Bone marrow (tissue), 2 donors: ENCODE results near the gene GNAQ.
A peak's percentile ranks its signal among the peaks of the same experiment; 100 is the strongest.

ENCODE experiments used
- DNase-seq, 2 donors: peaks; one replicate each; lab custom pipeline; 2025; lab: John Stamatoyannopoulos, UW

The GNAQ gene

DNA sequence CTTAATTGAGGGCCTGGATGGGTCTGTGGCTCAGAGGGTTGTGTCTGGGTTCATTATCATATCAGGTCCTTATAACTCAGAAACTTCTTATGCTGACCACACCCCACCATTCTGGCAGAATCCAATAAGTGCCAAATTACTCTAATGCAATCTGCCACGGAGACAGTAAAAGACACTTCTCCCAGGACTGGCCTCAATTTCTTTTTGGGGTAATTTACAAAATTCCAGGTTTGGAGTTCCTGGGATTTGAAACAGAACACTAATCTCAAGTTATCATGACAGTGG is 187.8 kb downstream of the GNAQ start:
- DNase-seq: no peak

DNA sequence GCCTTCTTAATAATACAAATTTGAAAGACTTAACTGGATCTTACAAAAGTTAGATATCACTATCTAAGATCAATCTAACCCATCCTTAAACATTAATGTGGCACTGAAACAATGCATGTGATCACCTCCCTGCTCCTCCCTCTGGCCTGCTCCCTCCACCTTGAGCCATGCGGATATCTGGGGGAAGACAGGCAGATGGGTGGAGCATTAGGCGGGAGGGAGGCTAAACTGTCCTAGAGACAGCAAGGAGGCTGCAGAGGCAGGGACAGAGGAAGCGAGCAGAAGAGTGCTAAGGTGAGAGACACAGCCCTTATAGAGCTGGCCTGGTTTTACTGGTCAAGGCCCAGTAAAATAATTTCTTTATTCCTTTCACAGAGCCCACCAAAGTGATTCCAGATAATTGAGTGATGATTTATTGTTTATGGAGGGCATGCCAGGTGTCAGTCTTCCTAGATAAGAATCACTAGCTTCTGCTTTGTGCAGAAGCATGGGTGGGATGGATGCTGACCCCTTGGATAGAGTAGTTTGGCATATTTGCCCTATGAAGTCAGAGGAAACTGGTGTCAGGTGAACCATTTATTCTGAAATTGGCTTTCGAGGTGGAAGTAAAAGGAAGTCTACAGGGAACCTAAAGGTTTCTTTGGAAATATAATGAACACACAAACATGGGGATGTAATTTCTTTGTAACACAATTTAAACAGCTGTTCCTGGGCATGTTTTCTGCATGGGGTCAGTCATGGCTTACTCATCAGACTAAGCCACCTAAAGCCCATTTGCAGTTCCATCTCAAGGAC is 188.3 kb downstream of the GNAQ start:
- DNase-seq: no peak

DNA sequence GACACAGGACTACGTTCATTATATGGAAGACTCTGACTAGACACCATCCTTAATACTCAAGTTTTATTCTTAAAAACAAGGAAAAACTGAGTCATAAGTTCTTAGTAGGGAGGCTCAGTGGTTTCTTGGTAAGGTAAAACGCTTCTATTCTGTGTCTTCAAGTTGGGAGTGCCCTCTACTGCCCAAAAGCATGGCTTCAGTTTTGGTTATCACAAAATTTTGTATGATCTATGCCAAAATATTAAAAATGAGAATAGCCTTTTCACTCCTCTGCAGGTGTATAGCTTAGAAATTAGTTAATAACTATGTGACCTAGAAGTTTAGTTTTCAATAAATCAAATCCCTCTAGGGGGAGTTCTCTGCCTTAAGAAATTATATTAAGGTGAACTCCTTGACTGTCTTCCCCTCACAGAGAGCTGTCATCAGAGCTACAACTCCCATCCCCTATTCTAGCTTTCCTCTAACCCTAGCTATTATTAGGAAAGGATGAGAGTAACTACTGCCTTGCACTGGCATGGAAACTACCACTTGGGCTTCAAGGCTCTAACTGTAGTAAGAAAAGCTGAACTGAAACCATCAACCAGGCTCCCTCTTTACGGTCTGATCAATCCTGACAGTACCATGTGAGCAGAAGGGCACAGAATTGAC is 189.7 kb downstream of the GNAQ start:
- no peak for DNase-seq

DNA sequence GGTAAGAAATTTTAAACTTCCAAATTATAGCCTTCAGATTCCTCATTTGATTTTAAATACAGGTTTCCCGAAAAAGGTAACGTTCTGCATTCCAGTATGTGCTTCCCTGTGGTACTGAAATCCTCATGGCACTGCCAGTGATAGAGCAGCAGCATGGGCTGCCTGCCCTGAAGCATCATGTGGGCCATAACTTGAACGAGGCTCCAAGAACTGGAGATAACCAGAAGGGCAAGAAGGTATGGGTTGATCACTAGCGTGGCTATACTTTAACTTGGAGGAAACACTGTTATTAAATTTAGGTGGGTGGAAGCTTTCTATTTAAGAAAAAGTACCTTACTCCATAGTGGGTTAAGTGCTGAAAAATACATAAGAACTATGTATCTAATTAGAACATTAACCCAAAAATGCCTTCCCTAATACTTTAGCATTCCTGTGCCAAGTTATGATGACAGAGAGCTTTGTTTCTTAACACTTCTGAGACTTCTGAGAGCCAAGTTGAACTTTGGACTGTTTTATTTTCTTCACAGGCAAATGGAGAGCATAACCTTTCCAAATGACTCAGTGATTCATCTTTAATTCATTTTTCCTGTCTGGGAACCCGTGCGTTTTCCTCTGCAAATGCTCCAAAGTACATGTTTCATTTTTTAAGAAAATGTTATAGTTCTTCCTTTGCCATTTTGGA is 192.0 kb downstream of the GNAQ start:
- no peak for DNase-seq

DNA sequence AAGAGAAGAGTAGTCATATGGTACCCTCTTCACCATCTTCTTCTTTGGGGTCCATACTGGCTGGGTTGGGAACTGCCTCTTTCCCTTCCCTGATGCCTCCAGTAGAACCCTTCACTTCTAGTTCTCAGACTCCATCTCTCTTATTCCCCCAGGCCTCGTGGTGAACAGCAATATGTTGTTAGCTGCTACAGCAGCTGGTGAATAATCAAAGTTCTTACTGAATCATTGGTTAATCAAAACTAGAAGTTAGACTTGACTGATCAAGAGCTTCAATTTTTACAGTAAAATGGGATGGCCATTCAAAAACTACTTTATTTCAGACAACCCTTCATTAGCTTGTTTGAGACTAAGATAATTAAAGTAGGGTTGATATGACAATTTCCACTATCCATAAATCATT is 192.6 kb downstream of the GNAQ start:
- DNase-seq: no peak

DNA sequence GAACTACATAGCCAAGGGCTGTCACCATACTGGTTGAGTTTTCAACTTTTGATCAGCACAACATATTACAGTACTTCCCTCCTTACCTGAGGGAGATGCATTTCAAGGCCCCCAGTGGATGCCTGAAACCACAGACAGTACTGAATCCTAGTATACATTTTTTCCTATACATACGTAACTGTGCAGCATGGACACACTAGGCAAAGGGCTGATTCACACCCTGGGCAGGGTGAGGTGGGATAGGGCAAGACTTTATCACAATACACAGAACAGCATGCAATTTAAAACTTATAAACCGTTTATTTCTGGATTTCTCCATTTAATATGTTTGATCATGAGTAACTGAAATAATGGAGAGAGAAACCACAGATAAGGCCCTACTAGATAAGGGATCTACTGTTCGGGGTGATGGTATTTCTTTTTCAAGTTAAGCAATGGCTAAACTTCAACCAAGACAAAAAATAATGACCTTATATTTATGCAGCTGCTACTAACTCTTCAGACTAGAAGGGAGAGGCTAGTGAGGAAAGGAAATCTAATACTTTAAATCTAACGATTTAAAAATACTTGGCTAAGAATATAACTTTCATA is 196.6 kb downstream of the GNAQ start:
- DNase-seq: no peak

DNA sequence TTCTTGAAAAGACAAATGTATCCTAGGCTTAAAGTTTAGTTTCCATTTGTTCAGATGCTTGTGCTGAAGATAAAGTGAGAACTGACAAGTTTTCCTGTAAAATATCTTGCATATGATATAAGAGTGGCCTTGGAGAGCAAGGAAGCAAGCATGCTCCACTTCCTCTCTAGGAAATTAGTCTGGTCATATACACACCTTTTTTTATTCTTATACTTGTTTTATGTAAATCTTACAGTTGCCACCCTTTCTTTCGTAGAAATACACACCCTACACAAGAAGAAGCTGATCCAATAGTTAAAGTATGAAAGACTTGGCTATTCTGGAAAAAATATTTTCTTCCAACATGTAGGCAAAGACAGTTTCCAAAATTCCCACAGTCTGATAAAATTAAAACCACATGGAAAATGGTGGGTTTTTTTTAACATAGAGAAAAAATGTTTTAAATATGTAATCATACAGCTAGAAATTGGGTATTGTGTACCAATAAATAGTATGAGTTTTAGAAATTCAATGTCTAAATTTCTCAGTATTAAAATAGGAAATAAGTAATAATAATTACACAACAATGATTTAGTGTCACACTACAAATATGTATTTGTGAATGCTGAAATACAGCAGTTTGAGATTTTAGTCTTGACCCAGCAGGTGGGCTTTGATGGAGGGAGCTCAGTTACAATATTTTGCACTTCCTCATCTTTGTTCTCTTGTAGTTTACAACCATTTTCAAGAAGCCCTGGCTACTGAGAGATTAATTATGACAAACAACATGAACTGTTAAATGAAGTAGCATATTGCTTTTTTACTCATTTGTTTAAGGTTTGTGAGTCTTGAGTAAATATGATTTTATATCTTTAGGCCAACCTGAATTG is 197.8 kb downstream of the GNAQ start:
- DNase-seq: no peak

DNA sequence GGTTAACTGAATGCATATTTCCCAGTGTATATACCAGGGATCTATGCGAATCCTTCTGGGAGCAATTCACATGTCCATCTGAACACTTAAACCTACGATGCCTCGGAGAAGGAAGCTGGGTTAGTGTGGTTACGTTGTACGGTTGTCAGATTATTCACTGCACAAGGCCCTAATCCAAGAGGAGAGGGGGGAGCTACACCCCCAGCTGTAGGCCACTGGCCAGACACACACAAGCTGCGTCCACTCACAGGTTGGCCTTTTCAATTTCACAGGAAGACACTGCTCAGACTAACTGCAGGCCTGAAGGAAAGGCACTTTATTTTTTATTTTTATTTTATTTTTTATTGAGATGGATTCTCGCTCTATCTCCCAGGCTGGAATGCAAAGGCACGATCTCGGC is 199.0 kb downstream of the GNAQ start:
- no peak for DNase-seq

DNA sequence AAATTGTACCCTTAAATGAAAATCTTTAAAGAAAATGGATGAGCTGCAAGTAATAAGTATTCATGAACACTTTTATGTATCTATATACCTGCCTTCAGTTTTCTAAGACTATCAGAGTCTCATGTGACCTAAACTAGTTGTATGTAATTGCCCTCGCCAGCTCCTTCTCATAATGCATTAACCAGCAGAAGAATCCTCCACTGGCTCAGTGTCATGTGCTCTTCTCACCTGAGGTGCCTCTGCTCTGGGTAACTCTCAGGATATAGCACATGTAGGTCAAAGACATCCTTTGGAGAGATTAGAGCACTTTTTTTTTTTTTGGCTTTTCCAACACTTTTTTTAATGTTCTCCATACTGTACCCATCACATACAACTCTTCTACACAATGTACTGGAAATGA is 199.8 kb downstream of the GNAQ start:
- no peak for DNase-seq

DNA sequence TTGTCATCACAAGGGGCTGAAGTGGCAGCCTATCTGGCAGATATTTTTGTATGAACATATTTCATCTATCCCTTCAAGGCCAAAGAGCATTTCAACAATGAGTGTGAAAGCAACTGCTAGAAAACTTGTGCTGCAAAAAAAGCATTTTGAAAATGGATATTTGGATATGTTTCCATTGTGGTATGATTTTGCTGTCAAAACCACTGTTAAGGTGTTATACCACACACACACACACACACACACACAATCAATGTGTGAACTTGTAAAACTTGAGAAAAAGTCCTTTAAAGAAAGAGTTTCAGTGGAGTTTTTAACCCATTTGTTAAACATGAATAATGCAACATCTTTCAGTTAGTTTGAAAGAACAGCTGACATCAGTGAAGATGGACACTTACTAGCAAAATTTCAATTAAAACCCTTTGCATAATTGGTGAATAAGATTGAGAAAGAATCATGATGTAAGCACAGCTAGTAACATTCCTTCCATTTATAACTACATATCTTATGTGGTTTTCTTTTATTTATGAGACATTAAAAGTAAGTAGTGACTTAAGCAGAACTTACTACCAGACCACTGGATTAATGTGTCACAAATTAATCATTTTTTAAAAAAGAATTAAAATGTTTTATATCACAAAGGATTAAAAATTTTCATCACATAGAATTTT is 200.9 kb downstream of the GNAQ start:
- DNase-seq: no peak

DNA sequence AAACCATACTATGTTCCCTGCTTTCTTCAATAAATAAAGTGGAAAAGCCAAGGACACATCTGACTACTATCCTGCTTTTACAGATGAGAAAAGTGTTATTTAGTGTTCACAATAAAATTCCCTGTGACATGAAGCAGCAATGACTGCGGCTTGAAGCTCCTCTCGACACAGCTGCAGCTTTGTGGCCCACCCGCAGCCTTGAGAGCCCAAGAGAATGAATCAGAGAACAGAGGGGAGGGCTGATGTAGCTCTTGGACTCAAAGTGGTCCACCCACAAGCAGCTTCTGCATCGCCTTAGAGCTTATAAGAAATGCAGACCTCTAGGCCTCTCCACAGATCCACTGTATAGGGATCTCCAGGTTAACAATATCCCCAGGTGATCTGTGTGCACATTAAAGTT is 202.2 kb downstream of the GNAQ start:
- no peak for DNase-seq

DNA sequence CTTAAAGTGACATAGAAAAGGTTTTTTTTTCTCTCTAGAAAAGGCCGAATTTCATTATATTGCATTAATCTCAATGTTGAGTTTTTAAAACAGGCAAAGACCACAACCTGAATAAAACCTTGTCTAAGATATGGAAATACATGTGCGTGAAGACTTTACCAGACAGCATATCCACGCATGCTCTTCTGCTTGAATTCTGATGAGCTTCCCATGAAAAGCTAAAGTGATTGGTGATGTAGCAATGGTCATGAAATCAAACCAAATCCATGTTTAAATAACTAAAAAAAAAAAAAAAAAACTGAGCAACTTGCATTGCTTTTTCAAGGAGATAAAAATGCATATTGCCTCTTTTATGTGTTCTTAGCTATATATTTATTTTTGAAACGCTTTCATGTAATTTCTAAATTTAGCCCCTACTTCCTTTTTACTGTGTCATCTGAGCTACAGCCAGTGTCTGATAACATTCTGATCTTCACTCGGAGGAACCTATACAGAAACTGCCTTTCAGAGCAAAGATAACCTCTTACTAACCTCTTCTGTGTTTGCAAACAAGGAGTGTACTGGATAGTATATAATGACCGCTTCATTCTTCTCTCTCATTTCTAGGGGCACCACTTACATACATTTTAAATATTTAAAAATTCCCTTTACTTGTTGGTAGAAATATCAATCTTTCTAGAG is 204.4 kb downstream of the GNAQ start:
- peak in 1 of 2 donors; percentile 70 for DNase-seq

DNA sequence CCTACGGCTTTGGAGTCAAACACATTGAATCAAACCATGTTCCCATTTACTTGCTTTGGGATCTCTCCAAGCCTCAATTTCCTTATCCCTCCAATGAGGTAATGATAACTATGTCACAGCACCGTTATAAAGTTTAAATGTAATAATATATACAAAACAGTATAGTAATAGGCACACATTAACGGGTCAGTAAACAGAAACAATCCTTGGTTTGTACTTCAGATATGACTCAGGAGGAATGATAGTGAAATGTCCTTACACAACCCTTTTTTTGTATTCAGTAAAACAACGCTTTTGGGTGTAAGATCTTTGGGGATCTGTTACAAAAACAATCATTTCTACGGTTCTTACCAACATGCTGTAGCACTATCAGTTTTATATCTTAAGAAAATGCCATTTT is 205.0 kb downstream of the GNAQ start:
- no peak for DNase-seq

DNA sequence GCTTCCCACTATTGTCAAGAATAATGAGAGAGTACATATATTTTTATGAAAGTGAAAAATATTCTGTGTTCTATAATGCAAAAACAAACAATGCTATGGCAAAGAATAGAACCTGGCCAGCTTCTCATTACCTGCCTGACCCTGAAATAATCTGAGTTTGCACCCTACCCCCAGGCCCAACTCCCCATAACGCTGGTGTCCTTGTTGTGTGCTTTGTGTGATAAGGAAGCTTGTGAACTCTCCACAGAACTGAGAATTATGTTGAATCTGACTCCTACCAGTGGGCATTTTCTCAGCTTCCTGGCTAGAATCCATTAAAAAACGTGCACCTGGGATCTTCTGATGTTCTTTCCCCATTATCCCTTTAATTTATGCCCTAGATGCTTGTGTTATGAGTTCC is 205.5 kb downstream of the GNAQ start:
- no peak for DNase-seq

DNA sequence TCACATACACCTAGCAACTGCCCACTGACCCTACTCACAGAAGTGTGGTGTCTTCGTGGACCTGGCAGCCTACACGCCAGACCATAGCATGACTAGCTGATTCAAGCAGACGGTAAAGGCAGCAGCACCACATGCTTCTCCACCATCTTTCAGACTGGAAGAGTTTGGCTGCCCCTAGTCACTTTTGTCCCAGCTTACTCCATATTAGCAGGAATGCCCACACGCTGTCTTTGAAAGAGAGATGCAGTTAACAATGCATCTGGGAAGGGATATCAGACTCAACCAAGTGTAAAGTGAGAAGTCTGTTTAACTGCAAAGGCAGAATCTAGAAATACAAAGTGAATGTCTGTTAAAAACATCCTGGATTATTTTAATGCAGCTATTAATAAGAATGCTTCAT is 206.2 kb downstream of the GNAQ start:
- no peak for DNase-seq

DNA sequence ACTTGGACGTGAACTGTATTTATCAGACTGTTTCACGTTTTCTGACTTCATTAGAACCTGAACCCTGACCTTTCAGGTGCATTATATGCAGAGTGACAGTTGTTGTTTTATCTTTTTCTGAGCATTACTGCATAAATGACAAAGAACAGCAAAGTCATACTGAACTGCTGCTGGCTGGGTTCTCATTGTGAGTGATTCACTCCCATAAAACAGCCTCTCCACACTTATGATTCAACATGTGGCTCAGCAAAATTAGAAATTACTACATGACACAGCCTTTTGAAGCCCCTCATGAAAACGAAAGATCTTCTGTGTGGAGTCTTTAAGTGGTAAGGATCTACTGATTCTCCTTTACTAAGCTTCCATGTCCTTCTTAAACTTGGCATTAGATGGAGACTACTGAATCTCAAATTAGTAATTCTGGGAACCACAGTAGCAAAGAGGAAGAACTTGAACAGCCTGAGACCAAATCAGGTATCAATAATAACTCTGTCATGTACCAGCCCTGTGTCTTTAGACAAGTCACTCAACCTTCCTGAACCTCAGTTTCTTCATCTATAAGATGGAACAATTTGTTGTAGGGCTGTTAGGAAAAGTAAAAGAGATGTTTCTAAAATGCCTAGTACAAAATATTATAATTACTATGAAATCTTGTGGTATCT is 211.2 kb downstream of the GNAQ start:
- peak in 1 of 2 donors; percentile 81 for DNase-seq

DNA sequence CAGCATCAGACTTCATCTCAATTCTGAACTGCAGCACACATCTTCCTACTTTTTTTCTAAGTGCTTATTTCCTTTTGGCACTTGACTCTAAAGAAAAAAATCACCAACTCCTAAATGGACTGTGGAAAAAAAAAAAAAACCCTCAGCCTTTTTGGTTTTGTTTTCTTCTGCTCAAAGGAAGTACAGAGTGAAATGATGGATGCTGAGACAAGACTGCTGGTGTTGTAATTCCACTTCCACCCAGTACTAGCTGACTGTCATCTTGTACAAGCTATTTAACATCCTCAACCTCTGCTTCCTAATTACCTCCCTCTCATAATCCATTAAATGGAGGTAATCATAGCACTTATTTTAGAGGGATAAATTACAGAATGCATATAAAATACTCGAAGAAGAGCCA is 212.0 kb downstream of the GNAQ start:
- DNase-seq: peak in 1 of 2 donors; percentile 65

DNA sequence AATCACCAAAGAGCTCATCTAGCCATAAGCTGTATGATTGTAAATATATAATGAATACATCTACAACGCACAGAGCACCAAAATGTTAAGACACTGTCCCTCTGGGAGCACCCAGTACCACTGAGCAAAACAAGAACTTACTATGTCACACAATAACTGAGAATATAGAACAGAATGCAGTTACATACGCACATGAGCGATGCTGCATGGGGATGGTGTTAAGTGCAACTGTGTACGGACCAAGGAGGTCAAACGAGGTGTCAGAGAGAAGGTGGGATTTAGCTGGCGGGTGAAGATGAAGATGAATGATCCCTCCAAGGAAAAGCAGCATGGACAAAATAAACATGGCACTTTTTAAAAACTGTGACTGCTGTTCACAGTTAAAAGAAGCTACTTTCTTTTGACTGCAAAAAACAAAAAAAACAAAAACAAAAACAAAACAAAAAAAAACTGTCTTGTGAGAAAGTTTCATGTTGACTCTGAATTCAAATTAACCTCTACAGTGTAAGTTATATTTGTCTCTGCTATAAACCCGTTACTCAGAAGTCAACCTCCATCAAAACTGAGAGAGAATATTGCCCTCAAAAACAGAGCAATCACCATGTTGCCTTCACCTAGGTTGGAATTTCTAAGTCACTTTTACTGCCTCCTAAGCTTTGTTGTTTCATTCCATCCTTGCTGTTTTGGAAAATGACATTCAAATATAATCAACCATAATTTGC is 213.9 kb downstream of the GNAQ start:
- no peak for DNase-seq

DNA sequence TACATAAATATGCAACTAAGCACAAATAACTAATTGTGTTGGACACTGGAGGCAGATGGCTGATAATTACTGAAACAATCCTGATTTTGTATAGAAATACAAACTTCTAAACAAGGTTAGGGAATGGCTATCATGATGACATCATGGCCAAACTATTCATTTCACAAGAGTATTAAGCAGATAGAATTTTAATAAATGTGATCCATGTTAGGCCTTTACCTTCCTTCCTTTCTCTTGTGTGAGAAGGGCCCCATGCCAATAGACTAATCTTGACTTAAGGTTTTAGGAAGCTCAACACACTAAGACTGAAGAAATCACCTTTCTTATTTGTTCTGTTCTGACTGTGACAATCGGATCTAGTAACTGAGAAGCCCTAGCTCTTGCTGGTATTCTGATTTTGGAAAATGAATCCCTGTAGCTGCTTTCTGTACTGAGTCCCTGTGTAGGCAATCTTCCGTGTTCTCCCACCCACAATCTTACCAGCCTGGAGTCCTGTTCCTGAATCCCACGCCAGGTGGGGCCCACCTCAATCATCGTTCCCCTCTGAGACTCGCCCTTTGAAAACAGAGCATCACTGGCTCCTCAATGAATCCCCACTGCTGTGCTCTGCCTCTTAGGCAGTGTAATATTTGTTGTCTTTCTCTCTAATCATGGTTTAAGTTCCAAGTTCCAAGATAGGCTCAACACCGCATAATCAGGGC is 214.8 kb downstream of the GNAQ start:
- no peak for DNase-seq
